GM21717 (cell line): ENCODE results near the gene PDRG1.
"Not testable (repeated sequence)": the region's sequence is repeated elsewhere in the genome, so short reads cannot be mapped to it uniquely, and the experiment has no call there.

Experiments used
- ATAC-seq: cut with Tn5 transposase; IDR thresholded peaks from one replicate; pipeline ENCODE4 v1.9.1; 2021; ENCODE audit warnings: mild to moderate bottlenecking, moderate library complexity; ENCODE audit not compliant: unreplicated experiment

Gene PDRG1

GRCh38 chr20:31929631-31930030 is 22.2 kb downstream of the PDRG1 start:
- ATAC-seq: not testable (repeated sequence)

GRCh38 chr20:31927627-31928159 is 24.2 kb downstream of the PDRG1 start:
- no peak for ATAC-seq

- no peak for ATAC-seq
Measured at GRCh38 chr20:31926493-31926892, 25.4 kb downstream of the PDRG1 start.

- no peak for ATAC-seq
Measured at GRCh38 chr20:31925631-31926030, 26.2 kb downstream of the PDRG1 start.

DNA sequence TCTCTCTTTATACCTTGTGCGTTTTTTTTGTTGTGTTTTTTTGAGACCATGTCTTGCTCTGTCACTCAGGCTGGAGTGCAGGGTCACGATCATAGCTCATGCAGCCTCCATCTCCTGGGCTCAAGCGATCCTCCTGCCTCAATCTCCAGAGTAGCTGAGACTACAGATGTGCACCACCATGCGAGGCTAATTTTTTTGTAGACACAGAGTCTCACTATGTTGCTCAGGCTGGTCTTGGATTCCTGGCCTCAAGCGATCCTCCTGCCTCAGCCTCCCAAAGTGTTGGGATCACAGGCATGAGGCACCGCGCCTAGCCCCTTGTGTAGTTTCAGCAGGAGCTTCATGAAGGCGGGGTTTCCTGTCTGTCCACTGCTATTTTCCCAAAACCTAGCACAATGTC is 27.3 kb downstream of the PDRG1 start:
- ATAC-seq: no peak

GRCh38 chr20:31923388-31924331 is 28.2 kb downstream of the PDRG1 start:
- ATAC-seq: peak; percentile 73

GRCh38 chr20:31922588-31922987 is 29.3 kb downstream of the PDRG1 start:
- ATAC-seq: no peak

- ATAC-seq: no peak
Measured at GRCh38 chr20:31922181-31922580, 29.7 kb downstream of the PDRG1 start.

GRCh38 chr20:31921480-31921879 is 30.4 kb downstream of the PDRG1 start:
- ATAC-seq: not testable (repeated sequence)

DNA sequence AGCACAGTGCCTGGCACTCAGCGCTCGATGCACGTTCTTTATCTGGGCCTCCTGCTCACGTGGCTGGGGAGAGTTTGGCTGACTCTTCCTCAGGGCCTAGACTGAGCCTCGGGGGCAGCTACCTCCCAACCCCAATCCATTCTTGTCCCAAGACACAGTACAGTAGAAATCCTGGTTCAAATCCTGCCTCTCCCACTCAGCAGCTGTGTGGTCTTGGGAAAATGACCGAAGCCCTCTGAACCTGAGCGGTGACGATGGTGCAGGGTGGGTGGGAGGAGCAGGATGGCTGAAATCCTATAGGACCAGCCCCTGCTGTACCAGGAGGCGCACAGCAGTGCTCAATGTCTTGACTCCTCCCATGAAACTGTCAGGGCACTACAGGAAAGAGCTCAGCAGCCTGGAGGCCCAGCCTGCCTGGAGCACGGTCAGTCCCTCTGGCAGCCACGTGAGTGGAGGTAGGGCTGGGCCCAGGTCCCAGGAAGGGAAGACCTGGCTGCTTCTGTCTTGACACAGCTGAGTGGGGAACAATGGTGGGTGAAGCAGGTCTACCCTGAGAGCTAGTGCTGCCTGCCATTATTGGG is 31.5 kb downstream of the PDRG1 start:
- no peak for ATAC-seq

- no peak for ATAC-seq
Measured at GRCh38 chr20:31919410-31920155, 32.3 kb downstream of the PDRG1 start.

- ATAC-seq: no peak
Measured at GRCh38 chr20:31918466-31919105, 33.3 kb downstream of the PDRG1 start.

- not testable (repeated sequence) for ATAC-seq
Measured at GRCh38 chr20:31917962-31918412, 33.9 kb downstream of the PDRG1 start.

- no peak for ATAC-seq
Measured at GRCh38 chr20:31916708-31917107, 35.1 kb downstream of the PDRG1 start.

GRCh38 chr20:31915491-31916280 is 36.2 kb downstream of the PDRG1 start:
- no peak for ATAC-seq

GRCh38 chr20:31914170-31914569 is 37.7 kb downstream of the PDRG1 start:
- no peak for ATAC-seq

GRCh38 chr20:31913431-31914157 is 38.3 kb downstream of the PDRG1 start:
- ATAC-seq: no peak

- no peak for ATAC-seq
Measured at GRCh38 chr20:31910071-31910803, 41.6 kb downstream of the PDRG1 start.
